NB4 (cell line): Measurements from ENCODE around the gene NPY4R2.
"Not testable (repeated sequence)": the region's sequence is repeated elsewhere in the genome, so short reads cannot be mapped to it uniquely, and the experiment has no call there.

Experiments
- POLR2A ChIP-seq: IDR thresholded peaks from 2 replicates; pipeline ENCODE4 v1.6.1; 2011; ENCODE audit warnings: mild to moderate bottlenecking; ENCODE audit not compliant: insufficient read length; ENCODE audit errors: extremely low read depth
- TF ChIP-seq, protein P1 (sequence below): IDR thresholded peaks from 2 replicates; pipeline ENCODE4 v1.6.1; 2011; ENCODE audit warnings: low read depth, low read length

DNA sequence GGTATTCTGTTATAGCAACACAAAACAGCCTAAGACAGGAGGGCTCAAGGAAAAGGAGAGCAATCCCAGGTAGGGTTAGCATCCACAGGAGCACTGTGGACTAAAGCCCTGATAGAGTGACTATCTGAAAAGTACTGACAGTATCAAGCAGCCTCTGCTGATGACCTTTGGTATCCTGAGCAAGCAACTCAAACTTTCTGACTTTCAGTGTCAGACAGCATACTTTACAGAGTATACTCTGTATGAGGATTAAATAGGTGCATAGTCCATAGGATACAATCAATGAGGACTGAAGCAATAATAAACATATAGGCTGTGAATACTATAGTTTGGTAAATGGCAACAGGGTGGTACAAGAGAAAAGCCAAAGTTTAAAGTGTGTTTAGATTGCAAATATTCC lies 27.7 kb upstream of the NPY4R2 start:
- TF ChIP-seq, protein P1, sequence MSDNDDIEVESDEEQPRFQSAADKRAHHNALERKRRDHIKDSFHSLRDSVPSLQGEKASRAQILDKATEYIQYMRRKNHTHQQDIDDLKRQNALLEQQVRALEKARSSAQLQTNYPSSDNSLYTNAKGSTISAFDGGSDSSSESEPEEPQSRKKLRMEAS: not testable (repeated sequence)
- TF ChIP-seq POLR2A: not testable (repeated sequence)
